GM12865 (cell line): ENCODE results near the gene CEP112.
"Not testable (repeated sequence)": the region's sequence is repeated elsewhere in the genome, so short reads cannot be mapped to it uniquely, and the experiment has no call there.

ENCODE experiments used
- DNase-seq: peaks from one replicate; pipeline ENCODE4 v3.0.0; 2010; ENCODE audit warnings: low read depth
- H3K4me3 ChIP-seq: 2 replicates; pipeline ENCODE4 v1.5.1; 2011; ENCODE audit warnings: mild to moderate bottlenecking, low read depth, low read length, control low read depth
- TF ChIP-seq, protein P1 (sequence below): IDR thresholded peaks from 2 replicates; pipeline ENCODE4 v1.5.1; 2011; ENCODE audit warnings: low read length, control low read depth, low read depth, inconsistent platforms; ENCODE audit not compliant: insufficient read depth; ENCODE audit errors: missing control alignments

CEP112 gene

DNA sequence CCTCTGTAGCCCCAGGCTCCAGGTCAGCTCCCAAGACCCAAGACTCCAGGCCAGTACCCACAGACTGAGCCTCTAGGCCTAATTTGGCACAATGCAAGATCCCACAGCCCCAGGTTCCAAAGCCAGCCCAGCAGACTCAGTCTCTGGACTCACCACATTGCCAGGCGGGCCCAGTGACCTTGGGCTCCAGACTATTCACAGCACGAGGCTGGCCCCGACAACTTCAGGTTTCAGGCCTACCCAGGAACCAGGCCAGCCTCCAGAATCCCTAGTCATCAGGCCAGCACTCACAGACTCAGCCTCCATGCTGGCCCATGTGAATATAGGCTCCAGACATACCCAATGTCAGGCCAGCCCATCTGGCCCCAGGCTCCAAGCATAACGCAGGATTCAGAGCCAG, 103.8 kb downstream of the CEP112 start:
- H3K4me3 ChIP-seq = no peak overlapping the region
- no peak for DNase-seq
- TF ChIP-seq, protein P1, sequence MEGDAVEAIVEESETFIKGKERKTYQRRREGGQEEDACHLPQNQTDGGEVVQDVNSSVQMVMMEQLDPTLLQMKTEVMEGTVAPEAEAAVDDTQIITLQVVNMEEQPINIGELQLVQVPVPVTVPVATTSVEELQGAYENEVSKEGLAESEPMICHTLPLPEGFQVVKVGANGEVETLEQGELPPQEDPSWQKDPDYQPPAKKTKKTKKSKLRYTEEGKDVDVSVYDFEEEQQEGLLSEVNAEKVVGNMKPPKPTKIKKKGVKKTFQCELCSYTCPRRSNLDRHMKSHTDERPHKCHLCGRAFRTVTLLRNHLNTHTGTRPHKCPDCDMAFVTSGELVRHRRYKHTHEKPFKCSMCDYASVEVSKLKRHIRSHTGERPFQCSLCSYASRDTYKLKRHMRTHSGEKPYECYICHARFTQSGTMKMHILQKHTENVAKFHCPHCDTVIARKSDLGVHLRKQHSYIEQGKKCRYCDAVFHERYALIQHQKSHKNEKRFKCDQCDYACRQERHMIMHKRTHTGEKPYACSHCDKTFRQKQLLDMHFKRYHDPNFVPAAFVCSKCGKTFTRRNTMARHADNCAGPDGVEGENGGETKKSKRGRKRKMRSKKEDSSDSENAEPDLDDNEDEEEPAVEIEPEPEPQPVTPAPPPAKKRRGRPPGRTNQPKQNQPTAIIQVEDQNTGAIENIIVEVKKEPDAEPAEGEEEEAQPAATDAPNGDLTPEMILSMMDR = no peak

DNA sequence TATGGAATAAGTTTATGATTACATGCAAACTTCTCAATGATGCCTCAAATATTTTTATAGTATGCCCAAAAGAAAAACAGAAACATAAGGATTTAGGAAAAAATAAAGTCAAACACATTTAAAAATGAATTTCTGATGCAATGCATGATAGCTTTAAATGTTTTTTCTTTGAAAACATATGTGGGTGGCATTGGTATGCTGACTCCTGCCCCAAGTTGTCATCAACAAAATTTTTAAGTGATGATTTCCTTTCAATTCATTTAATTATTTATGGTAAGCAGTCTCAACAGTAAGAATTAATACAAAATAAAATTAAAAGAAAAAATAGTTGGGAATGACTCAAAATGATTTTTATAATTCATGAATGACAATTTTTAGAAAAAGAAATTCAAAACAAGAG, 104.9 kb downstream of the CEP112 start:
- TF ChIP-seq, protein P1 = no peak
- H3K4me3 ChIP-seq = no peak overlapping the region

DNA sequence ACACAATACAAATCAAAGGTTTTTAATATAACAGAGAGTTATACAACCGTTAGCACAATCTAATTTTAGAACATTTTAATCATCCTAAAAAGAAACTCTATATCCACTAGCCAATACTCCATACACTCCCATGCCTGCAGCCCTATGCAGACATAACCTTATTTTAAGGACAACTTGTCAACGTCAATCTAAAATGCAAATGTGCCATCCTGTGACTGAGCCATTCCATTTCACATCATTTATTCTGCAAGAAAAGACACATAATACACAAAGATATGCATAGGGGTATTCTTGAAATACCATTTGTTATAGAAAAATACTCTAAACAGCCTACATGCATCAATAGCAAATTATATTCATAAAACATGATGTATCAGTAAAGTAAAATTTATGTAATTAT, 106.7 kb downstream of the CEP112 start:
- no peak overlapping the region for H3K4me3 ChIP-seq
- TF ChIP-seq, protein P1 = no peak
- no peak for DNase-seq

More for the DNA sequence above, 104.9 kb downstream of the CEP112 start:
- no peak for DNase-seq

DNA sequence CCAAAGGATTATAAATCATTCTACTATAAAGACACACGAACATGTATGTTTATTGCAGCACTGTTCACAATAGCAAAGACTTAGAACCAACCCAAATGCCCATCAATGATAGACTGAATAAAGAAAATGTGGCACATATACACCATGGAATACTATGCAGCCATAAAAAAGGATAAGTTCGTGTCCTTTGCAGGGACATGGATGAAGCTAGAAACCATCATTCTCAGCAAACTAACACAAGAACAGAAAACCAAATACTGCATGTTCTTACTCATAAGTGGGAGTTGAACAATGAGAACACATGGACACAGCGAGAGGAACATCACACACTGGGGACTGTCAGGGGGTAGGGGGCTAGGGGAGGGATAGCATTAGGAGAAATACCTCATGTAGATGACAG, 111.3 kb downstream of the CEP112 start:
- not testable (repeated sequence) for H3K4me3 ChIP-seq, DNase-seq

DNA sequence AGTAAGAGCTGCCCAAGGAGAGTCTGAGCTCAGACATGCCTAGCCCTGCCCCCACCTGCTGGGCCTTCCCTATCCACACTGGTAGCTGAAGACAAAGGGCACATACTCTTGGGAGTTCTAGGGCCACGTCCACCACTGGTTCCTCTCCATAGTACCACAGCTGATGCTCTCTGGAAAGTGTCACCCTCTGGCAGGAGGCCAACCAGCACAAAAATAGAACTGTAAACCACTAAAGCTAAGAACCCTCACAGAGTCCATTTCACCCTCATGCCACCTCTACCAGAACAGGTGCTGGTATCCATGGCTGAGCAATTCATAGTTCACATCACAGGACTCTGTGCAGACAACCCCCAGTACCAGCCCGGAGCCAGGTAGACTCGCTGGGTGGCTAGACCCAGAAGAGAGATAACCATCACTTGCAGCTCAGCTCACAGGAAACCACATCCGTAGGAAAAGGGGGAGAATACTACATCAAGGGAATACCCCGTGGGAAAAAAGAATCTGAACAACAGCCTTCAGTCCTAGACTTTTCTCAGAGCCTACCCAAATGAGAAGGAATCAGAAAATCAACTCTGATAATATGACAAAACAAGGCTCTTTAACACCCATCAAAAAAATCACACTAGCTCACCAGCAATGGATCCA, 115.3 kb downstream of the CEP112 start:
- no peak overlapping the region for H3K4me3 ChIP-seq
- DNase-seq = peak; percentile 6
- TF ChIP-seq, protein P1 = no peak

DNA sequence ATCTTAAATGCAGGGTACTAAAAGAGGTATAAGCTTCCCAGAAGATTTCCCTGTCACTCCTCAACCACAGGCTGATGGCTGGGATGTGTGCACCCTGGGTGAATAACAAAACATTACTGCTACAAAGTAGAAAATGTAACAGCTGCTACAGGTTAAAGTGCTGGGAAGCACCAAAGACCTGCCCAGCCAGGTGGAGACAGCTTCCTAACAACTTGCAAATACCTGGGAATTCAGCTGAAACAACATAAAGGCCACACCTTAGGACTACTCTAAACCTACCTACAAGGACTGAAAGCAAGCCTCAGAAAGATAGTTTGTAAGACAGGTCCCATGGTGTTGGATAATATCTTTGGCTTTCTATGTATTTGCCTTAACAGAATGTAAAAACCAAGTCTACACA, 118.5 kb downstream of the CEP112 start:
- H3K4me3 ChIP-seq = no peak overlapping the region
- TF ChIP-seq, protein P1 = no peak
- no peak for DNase-seq

DNA sequence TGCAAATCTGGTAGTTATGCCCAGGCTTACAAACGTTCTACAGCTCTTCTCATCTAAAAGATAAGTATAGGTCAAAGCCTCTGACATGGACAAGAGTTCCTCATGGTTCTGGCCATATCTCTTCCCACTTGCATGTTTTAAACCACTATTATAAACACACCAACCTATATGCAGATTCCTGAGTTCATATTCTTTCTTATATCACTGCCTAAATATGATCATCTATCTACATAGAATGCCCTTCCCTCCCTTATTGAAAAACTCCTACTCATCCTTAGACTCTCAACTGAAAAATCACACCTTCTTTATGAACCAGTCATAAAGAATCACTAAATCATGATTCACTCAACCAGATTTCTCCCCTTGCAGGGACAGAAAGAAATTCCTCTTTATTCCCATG, 128.2 kb downstream of the CEP112 start:
- H3K4me3 ChIP-seq = no peak overlapping the region
- TF ChIP-seq, protein P1 = no peak
- DNase-seq = no peak
